ENCODE measurements around the gene LRRIQ3.

Gene LRRIQ3

DNA sequence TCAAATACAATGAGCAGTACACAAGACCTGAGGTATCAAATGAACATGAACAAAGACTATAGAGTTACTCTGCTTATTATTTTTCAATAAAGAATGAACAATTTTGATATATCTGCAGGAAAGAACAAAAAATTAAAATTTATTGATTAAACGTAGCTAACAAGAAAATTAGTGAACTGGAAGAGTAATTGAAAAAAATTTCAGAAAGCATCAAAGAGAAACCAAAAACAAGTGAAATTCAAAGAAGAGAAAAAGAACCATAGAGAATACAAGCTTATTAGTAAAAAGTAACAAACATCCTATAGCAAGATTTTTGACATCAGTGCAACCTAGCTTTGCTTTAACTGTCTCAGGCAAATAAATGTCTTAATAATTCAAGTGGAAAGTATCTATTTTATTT is 106.6 kb downstream of the LRRIQ3 start:
- TF ChIP-seq CREB5 (CRISPR knock-in tag; IDR thresholded peaks at IDR 0.05; ENCODE audit: low read depth) (no peak), SNAI2 (CRISPR knock-in tag; IDR thresholded peaks at IDR 0.05) (no peak), ZFP30 (CRISPR knock-in tag; IDR thresholded peaks at IDR 0.05) (peak; percentile 98)
- no peak for ATAC-seq

- ATAC-seq, result no peak
- no peak for TF ChIP-seq TCF4 (CRISPR knock-in tag; IDR thresholded peaks at IDR 0.05; ENCODE audit: borderline replicate concordance)
- no peak for TF ChIP-seq ZNF70 (CRISPR knock-in tag; IDR thresholded peaks at IDR 0.05)
- TF ChIP-seq GLIS3 (CRISPR knock-in tag; IDR thresholded peaks at IDR 0.05), result no peak
- no peak for TF ChIP-seq BACH2 (CRISPR knock-in tag; IDR thresholded peaks at IDR 0.05; ENCODE audit: borderline replicate concordance)
- TF ChIP-seq RARB (CRISPR knock-in tag; IDR thresholded peaks at IDR 0.05), result no peak
- no peak for TF ChIP-seq ARNTL (CRISPR knock-in tag; IDR thresholded peaks at IDR 0.05; ENCODE audit: borderline replicate concordance, low read depth)
- no peak for TF ChIP-seq SNAI2 (CRISPR knock-in tag; IDR thresholded peaks at IDR 0.05)
- no peak for TF ChIP-seq ZC3H10 (CRISPR knock-in tag; IDR thresholded peaks at IDR 0.05)
- TF ChIP-seq ISL1 (CRISPR knock-in tag; IDR thresholded peaks at IDR 0.05), result no peak
- TF ChIP-seq, protein P1, sequence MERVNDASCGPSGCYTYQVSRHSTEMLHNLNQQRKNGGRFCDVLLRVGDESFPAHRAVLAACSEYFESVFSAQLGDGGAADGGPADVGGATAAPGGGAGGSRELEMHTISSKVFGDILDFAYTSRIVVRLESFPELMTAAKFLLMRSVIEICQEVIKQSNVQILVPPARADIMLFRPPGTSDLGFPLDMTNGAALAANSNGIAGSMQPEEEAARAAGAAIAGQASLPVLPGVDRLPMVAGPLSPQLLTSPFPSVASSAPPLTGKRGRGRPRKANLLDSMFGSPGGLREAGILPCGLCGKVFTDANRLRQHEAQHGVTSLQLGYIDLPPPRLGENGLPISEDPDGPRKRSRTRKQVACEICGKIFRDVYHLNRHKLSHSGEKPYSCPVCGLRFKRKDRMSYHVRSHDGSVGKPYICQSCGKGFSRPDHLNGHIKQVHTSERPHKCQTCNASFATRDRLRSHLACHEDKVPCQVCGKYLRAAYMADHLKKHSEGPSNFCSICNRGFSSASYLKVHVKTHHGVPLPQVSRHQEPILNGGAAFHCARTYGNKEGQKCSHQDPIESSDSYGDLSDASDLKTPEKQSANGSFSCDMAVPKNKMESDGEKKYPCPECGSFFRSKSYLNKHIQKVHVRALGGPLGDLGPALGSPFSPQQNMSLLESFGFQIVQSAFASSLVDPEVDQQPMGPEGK (CRISPR knock-in tag; IDR thresholded peaks at IDR 0.05; ENCODE audit: borderline replicate concordance), result no peak
These were observed 114.8 kb downstream of the LRRIQ3 start for GRCh38 chr1:74083128-74083527.

DNA sequence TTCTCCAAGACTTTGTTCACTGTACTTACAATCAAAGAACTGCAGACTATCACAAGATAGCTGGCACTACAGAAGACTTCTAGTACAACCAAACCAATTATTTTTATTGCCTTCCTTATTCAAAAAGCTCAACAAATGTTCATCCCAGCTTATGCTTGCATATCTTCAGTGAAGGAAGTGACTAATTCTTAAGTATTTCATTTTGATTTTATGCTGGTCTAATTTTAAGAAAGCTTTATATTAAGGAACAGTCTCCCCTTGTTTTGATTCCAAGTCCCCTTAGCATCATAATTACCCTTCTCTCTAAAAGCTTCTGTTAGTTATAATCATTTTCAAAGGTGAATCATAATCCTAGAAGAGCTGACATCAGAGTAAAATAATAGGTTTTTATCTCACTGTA is 132.9 kb downstream of the LRRIQ3 start:
- TF ChIP-seq PPARA (CRISPR knock-in tag; IDR thresholded peaks at IDR 0.05; ENCODE audit: borderline replicate concordance) (no peak), TCF4 (CRISPR knock-in tag; IDR thresholded peaks at IDR 0.05; ENCODE audit: borderline replicate concordance) (no peak), ESRRG (CRISPR knock-in tag; IDR thresholded peaks at IDR 0.05) (no peak), ISL1 (CRISPR knock-in tag; IDR thresholded peaks at IDR 0.05) (no peak), TSHZ2 (CRISPR knock-in tag; IDR thresholded peaks at IDR 0.05) (no peak), CSRNP3 (CRISPR knock-in tag; IDR thresholded peaks at IDR 0.05) (no peak), ZNF8 (CRISPR knock-in tag; IDR thresholded peaks at IDR 0.05) (no peak), ZC3H10 (CRISPR knock-in tag; IDR thresholded peaks at IDR 0.05) (no peak), ZNF565 (CRISPR knock-in tag; conservative IDR thresholded peaks at IDR 0.05; ENCODE audit: low read depth) (no peak)
- TF ChIP-seq, protein P1 (CRISPR knock-in tag; IDR thresholded peaks at IDR 0.05; ENCODE audit: borderline replicate concordance), result no peak
- no peak for ATAC-seq

DNA sequence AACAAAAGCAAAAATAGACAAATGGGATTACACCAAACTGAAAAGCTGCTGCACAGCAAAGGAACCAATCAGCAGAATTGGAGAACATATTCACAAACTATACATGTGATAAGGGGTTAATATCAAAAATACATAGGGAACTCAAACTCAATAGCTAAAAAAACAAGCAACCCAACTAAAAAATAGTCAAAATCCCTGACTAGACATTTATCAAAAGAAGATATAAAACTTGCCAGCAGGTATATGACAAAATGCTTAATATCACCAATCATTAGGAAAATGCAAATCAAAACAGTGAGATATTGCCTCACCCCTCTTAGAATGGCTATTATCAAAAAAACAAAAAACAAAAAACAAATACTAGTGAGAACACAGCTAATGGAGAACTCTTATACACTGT is 140.3 kb downstream of the LRRIQ3 start:
- no peak for ATAC-seq
- no peak for TF ChIP-seq OSR1 (CRISPR knock-in tag; IDR thresholded peaks at IDR 0.05)
- TF ChIP-seq, protein P1 (CRISPR knock-in tag; IDR thresholded peaks at IDR 0.05; ENCODE audit: borderline replicate concordance), result no peak
- no peak for TF ChIP-seq ISL1 (CRISPR knock-in tag; IDR thresholded peaks at IDR 0.05)
- no peak for TF ChIP-seq GLIS3 (CRISPR knock-in tag; IDR thresholded peaks at IDR 0.05)
- TF ChIP-seq CSRNP3 (CRISPR knock-in tag; IDR thresholded peaks at IDR 0.05), result no peak
- no peak for TF ChIP-seq CREB5 (CRISPR knock-in tag; IDR thresholded peaks at IDR 0.05; ENCODE audit: low read depth)
- TF ChIP-seq ZNF70 (CRISPR knock-in tag; IDR thresholded peaks at IDR 0.05), result no peak
- TF ChIP-seq BACH2 (CRISPR knock-in tag; IDR thresholded peaks at IDR 0.05; ENCODE audit: borderline replicate concordance), result no peak
- no peak for TF ChIP-seq ESRRG (CRISPR knock-in tag; IDR thresholded peaks at IDR 0.05)

All from SK-N-SH treated with all-trans-retinoic acid at 6 μM for 48 hours (cell line).